Hematopoietic multipotent progenitor cell treated with erythropoietin and hydrocortisone succinate and interleukin-3 and kit ligand, for 6 days (in vitro differentiated cells): Measurements from ENCODE around the gene S100A3.

Experiments
- DNase-seq: peaks from one replicate; pipeline ENCODE4 v3.0.0-alpha.2; 2015

The S100A3 gene

DNA sequence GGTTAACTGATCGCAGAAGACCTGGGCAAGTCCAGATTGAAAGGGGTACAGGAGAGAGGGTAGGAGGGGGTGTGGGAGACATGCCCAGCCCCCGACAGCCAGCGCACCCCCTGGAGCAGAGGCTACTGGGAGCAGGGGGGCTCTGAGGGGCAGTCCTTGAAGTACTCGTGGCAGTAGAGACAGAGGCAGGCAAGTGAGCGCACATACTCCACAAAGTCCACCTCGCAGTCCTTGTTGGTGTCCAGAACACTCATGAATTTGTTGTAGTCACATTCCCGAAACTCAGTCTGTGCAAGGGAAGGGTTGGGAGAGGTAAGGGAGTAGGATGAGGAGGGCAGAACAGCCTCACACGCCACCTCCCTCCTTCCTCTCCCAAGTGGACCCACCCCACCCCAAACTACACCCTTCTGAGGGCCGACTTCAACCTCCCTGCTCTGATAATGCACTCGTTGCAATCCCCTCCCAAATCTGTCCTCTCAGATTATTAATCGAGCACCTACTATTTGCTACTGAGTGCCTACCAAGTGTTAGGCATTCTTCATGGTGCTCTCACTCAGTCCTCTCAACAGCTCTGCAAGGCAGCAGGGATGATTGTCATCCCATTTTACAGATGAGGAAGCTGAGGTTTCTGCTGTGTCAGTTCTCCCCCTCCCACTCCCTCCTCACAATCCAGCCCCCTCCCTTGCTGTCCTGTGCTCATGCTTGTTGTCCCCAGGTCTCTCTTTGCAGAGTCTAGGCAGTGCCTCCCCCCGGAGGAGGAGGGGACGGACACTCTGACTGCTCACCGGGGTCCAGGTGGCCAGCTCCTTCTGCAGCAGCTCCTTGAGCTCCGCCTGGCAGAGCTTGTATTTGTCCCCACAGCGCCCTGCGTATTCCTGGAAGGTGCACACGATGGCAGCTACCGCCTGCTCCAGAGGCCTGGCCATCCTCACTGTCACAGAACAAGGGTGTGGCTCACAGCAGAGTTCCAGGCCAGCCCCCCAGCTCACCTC lies 1.2 kb downstream of the S100A3 start:
- DNase-seq: peak; percentile 91

DNA sequence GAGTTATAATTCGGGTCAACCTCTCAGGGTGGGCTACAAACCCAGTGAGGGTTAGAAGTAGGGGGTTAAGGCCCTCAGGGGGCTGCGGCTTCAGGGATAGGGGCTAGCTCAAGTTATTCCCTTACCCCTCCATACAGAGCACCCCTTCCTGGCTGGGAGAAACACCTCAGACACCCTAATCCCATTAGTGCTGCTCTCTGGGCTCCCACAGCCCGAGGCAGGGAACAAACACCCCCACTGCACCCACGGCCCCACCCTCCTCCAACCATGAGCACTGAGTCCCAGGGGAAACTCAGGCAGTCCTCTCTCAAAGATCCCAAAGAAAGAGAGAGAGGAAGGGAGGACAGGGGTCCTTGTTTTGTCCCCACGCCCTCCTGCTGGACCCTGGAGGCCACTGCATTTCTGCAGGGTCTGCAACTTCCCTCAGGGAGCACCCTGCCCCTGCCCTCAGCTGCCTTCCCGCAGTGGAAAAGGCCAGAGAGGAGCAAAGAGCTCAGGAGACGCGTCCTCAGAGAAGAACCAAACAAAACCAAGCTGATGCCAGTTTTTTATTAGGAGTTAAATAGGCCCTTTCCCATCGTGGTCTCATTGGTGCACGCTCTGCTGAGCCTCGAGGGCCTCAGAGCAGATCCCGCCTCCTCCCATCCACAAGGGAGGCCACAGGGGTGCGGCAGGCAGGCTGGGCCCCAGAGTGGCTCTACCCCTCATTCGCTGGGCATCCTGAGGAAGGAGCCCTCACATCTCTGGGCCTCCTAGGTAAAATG lies 2.1 kb downstream of the S100A3 start:
- peak; percentile 83 for DNase-seq

DNA sequence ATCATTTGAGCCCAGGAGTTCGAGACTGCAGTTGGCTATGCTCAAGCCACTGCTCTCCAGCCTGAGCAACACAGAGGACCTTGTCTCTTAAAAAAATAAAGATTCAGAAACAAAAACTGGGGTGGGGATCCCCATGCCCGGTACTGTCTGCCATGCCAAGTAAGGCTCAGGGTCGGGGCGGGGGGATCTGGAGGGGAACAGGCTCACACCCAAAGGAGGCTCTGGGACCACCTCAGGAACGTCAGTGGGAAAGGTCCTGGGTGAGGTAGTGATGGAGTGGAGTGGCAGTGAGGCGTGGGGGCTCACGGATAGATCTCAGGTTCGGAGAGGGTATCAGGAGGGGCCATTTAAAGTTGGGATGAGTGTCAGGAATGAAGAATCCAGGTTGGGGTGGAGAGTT lies 2.7 kb downstream of the S100A3 start:
- DNase-seq: no peak

DNA sequence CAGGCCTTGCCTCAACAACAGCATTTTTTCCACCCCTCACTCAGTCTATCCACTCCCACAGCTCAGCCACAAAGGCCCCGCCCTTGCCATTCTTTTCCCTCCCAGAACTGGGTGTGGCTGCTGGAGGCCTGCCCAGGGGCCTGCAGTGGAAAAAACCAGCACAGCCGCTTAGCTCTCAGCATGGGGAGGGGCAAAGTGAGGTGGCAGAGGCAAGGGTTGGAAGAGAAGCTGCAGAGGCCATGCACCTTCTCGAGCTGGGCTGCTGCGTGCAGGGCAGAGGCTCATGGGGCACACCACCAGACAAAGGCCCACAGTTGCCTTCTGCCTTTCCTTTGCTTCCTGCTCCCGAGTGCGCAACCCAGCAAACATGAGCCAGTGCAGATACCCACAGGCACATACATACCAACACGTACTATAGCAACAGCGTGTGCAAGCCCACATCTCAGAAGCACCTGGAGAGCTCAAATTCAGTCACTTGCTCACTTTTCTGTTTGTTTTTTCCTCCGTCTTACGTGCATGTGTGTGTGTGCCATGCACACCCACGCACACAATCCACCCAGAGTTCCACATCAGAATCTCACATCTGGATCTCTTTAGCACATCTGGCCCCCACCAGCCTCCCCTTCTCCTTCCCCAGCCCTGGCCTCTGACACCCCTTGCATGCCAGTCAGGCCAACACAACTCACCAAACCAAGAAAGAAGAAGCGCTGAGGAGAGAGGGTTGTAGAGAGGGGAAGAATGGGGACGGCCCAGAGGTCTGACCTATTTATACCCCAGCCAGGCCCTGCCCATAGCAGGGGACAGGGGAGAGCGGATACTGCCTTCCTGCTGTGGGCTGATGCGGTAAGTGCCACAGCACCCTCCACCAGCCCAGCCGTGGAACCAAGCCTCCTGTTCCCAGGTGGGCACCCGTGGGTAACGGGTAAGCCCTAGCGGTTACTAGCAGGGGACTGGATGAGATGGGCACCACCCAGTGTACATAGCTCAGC lies 3.7 kb downstream of the S100A3 start, which contains the start of gene S100A4:
Gene S100A4, minus strand, starts transcription at position 740 of the 989 bp plus-strand sequence. CDS start 1,012 bp downstream, outside the sequence.
- DNase-seq: peak; percentile 99

DNA sequence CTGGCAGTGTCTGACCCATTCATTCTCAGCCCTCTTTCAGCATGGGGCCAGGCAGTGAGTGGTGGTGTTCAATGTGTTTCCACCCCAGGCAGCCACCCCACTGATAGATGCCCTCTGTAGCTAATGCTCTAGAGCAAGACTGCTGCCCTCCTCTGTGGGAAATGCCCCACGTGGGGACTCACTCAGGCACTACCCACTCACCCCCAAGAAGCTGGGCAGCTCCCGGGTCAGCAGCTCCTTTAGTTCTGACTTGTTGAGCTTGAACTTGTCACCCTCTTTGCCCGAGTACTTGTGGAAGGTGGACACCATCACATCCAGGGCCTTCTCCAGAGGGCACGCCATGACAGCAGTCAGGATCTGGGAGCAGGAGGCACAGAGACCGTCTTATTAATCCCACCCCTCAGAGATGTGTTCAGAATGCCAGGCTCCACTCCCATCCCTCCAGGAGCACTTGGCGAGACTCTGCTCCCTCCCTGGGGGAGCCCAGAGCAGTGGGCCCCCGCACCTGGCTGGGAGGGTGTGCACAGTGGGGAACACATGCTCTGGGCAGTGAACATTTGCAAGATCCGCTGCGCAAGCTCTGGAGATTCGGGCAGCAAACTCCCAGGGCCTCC lies 4.5 kb downstream of the S100A3 start:
- no peak for DNase-seq

DNA sequence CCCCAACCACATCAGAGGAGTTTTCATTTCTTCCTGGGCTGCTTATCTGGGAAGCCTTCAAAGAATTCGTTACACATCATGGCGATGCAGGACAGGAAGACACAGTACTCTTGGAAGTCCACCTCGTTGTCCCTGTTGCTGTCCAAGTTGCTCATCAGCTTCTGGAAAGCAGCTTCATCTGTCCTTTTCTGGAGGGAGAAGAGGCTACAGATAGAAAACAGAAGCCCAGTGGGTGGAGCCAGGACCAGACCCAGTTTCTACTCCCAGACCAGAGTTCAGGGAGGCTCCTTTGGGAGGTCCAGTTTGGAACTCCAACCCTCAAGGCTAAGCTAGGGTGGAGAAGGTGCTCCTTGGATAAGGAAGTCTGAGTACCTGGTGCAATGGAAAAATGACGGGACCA lies 5.3 kb downstream of the S100A3 start:
- DNase-seq: no peak

DNA sequence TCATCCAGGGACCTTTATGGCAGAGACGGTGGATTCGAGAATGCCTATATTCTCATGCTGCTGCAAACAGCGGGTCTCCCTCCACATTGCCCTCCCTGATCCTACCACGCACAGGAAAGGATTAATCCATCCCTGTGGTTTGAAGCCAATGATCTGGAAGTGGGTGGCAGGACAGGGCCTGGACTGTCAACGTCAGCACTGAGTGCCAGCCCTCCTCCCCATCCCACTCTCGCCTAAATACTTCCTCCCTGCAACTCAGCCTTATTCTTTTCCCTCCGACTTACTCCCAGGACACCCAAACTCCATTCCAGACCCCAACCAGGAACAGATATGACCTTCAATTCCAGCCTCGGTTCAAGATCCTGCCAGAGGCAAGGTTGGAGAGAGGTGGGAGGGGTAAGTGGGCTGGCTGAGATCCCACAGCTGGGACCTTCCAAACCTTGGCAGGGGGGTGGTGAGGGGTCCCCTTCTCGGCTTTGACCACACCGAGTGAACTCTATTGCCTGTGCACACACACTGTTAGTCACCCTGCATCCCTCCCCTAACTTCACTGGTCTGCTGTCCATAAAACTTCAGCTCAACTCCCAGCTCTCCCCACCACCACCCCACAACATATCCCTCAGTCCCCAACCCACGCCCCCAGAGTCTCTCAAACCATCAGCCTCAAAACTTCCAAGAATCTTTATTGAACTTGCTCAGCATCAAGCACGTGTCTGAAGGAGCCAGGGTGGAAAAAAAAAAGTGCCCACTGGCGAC lies 5.9 kb downstream of the S100A3 start:
- DNase-seq: no peak

DNA sequence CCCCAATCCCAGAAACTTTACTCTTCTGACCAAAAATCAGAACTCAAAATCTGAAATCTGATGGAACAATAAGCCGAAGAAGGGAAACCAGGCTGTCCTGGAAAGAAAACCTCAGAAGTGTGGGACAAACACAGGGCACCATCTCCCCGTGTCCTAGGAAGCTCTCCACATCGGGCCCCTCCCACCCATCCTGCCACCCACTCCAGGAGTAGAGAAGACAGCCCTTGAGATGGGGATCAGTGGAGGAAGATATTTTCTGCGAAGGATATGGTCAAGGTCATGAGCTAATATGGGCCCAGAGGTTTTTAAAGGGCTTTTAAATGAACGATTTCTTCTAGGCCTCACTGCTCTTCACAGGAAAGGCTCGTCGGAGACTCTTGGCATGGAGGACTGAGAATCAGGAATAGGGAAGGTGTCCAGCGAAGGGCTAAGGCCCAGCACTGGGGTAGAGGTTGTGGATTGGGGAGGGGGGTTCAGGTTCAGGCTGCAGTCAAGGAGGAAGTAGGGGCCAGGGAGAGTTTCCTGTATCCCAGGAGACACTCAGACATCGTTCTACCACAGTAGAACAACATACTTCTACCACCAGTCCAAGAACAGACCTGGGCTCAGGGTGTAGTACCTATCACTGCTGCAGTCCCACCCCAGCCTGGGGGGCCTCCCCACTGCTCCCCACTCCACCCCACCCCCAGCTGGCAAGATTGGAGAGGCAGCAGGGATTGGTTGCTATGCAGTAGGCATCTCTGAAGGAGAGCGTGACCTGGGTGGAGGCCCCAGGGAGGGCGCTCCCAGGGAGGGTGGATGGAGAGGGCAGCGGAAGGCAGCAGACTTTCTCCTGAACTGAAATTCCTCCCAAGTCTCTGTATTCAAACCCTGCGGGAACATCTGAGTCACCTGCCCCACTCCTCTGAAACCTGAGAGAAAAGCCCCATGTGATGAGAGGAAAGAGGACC lies 7.1 kb downstream of the S100A3 start:
- no peak for DNase-seq

DNA sequence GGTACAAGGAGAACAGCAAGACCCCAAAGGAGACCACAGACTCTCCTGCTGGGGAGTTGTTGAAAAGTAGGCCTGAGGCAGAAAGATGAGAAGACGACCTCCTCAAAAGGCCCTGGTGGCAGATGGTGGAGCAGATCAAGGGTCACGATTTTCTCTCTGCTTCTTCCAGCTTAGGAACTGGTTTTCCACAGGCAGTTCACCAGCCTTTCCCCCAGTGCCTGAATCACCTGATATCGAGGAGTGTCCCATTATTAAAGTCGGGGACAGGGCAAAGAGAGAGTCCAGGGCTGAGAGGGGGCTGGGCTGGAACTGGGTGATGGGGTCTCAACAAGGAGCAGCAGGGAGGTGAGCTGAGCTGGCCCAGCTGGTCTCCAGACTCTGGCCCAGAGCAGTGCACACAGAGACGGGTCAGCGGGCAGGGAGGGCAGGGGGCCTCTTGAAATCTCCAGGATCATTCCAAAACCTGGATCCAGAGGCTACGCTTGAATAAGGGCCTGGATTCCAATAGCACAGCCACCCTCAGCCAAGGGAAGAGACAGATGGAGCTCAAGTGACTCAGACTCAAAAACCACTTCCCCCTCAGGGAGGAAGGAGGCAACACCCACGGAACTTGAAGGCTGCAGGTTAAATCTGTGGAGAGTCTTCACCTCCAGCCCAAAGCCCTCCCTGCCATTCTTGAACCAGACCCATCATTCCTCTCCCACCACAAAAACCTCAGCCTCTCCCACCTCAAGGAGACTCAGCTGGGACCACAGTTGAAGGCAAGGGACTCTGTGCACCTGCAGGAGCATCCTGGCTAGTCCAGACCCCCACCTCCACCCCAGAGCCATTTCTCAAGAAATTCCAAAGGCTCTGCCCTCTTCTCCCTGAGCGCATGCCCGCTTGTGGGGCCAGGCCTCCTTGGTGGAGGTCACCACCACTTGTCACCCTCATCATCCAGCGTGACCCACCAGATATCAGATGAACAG lies 8.4 kb downstream of the S100A3 start, which contains the start of gene S100A5:
Gene S100A5, minus strand, starts transcription at position 541 of the 968 bp plus-strand sequence. CDS start 743 bp downstream, outside the sequence.
- peak; percentile 69 for DNase-seq

DNA sequence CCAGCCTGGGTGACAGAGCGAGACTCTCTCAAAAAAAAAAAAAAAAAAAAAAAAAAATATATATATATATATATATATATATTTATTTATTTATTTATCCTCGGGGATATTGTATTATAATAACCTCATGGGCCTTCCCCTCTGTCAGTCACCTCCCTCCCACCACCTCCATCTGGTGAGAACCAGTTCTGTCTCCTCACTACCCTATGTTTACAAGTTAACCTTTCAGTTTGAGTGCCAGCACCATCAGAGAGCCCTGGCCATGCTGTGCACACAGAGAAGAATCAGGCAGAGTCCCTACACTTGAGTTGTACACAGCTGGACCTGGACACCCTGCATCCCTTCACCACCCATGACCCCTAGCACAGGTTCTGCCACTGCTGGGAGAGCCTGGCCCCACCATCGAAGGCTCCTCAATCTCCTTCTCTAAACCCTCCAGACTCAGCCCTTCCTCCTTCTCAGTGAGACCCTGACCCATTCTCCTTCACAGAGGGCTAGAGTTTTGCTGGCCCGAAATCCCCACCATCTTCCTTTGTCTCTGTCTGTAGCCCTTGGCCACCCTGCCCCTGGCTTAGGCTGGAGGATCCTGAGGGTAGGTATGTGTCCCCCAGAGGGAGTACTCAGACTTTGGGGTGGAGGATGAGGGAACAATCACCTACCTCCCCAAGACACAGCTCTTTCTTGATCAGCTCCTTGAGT lies 9.5 kb downstream of the S100A3 start:
- no peak for DNase-seq

DNA sequence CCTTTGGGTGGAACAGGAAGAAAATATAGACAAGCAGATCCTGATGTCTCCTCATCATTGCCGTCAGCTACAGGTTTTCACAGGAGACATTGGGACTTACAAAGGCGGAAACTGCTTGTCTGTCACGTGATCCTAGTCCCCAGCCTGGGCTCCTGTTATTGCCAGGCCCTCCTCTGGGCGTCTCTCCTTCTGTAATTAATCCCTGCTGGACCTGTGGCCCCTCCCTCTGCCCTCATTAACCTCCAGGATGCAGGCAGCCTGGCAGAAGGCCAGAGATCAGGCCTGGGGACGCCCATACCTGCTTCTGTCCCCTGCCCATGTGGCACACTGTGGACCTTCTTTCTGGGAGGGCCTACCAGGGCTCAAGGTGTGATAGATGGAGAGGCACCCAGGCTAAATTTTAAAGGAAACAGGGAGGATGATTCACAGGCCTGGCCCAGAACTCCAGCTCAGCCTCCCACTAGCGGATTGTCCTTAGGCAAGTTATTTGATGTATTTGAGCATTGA lies 10.7 kb downstream of the S100A3 start:
- no peak for DNase-seq

DNA sequence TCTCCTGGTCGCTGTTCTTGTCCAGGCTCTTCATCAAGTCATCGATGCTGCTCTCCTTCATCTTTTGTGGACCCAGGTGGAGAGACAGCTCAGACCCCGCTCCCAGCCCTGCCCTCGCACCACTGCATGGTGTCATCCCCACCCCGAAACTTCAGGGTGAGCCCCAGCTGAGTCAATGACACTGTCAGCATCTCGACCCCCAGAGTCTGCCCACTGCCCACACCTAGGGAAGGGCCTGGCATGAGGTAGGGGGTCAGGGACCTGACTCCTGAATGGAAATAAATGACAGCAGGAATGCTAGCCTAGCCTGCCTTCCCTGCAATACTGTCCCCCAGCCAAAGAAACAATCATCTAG lies 11.7 kb downstream of the S100A3 start:
- no peak for DNase-seq

DNA sequence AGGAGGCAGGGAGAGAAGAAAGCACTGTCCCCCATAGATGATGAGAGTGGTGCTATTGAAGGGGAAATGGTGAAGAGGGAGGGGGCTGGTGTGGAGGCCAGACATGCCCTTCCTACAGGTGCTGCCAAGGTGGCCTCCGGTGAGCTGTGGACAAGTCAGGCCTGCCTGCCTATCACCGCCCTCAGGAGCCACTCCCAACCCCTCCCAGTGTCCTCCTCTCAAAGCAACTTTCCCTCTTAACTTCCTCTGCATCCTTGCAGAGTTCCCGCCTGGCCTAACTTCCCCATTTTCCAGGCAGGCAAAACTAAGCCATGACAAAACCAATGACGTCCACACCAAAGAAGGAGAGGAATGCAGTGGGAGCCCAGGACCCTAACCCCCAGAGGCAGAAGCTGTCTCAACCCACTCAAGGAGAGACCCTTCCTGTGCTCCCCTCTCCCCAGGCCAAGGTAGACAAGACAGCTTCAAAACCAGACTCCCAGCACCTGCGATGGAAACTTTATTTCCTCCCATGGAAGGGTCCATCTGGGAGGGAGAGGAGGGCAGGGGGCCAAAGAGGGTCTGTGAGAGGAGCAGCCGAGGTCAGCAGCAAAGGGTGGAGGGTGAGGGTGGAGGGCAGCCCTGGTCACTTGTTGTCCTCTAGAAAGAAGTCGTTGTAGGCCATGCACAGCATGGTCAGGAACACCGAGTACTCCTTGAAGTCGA lies 12.2 kb downstream of the S100A3 start:
- DNase-seq: no peak

DNA sequence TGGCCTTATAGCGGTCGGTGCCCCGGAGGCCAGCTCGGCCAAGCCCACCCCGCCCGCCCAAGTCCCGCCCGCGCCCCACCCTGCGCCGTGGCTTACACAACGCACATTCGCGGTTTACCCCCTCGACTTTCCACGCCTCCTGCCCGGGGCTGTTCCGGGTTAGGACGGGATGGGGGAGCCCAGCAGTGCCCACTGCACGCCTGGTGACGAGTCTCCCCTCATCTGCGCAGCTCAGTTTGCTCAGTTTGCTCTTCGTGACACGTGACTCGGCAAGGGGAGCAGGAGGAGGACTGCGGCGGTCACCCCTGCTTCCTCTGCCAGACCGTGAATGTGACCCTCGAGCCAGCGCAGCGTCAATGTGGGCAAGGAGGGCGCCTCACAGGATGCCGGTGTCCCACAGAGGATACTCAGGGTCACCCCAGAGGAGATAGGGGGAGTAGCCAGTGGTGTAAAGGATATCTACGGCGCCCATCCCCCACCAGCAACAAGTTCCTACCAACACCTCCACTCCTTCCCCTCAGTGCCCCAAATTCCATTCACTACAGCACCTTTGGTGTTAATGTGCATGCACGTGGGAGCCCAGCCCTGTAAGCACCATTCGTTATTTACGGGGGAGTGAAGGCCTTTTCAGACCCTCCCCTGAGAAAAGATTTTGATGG lies 12.9 kb downstream of the S100A3 start:
- DNase-seq: peak; percentile 96

DNA sequence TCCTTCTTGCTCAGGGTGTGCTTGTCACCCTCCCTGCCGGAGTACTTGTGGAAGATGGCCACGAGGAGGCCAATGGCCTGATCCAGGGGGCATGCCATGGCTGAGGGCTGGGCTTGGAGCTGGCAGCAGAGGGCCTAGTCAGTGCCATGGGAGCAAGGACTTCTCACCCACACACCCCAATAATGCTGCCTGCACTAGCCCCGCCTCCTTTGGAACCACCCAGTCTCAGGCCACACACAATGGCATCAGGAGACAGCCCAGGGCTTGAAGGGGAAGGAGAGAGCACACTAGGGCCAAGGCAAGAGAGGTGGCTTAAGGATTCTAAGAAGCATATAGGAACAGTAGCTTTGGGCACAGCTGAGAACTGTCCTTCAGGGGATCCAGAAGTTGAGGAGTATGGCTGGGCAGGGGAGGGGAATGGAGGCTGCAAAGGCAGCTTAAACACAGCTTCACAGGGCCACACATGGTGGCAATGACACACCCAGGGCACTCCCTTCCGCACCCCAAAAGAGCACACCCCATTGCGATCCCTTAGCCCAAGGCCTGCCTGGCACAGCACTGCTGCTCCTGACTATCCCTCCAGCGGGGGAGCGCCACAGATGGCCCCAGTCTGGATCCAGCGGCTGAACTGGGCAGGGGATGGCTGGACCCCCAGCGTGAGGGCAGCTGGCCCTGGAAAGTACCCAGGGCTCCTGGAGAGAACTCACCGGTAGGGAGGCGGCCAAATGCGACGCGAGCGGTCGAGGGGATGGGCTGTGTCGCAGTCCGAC lies 13.6 kb downstream of the S100A3 start, which contains the start of gene S100A6:
Gene S100A6, minus strand, starts transcription at position 750 of the 770 bp plus-strand sequence. Its CDS starts 652 bp downstream, at position 98.
- DNase-seq: peak; percentile 87

DNA sequence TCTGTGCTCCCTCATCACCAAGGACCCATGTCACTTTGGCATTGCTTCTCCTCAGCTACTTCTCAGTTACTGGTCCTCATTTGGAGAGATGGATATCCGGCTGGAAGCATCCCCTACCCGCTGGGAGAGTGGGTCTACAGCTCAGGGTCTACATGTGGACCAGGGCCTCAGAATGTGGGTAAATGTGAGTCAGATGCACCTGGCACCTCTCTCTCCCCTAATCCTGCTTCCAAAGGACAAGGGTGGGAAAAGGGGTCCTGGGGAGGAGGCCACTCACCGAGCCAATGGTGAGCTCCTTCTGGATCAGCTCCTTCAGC lies 14.2 kb downstream of the S100A3 start:
- DNase-seq: no peak
